ENCODE measurements around the gene ANKRD30A. TPM values are rescaled to one million over a fixed set of nuclear protein-coding genes. Genes with fewer than 3 reads are reported as not detected.

ANKRD30A gene
- polyA plus RNA-seq, 1 donor from 2014 or later = not detected

- Histone ChIP-seq H3K4me2 (ENCODE audit: low read length) (no peak overlapping the region), H3K9me3 (ENCODE audit: low read length) (peaks cover 7% of the 10 kb centered on the region), H3K9ac (ENCODE audit: low read length) (no peak overlapping the region), H3F3A (ENCODE audit: insufficient read depth, low read length, poor library complexity, severe bottlenecking) (no peaks in the 10 kb centered on the region), H3K27ac (ENCODE audit: low read length) (no peak overlapping the region), H3K27me3 (ENCODE audit: insufficient read depth, low read depth, low read length) (no peaks in the 10 kb centered on the region), H3K36me3 (ENCODE audit: insufficient read depth, low read length) (no peaks in the 10 kb centered on the region), H4K20me1 (ENCODE audit: insufficient read depth) (no peaks in the 10 kb centered on the region), H3K9me2 (ENCODE audit: insufficient read depth, low read length) (no peaks in the 10 kb centered on the region), H3K79me2 (replicated peaks; ENCODE audit: insufficient read depth, low read length) (no peaks in the 10 kb centered on the region), H3K4me3 (ENCODE audit: low read length) (no peak overlapping the region), H2AFZ (ENCODE audit: low read depth, low read length) (no peak overlapping the region)
- TF ChIP-seq EP300 (conservative IDR thresholded peaks at IDR 0.05; ENCODE audit: poor library complexity, severe bottlenecking) (no peak), TAF1 (IDR thresholded peaks at IDR 0.05; ENCODE audit: low read depth) (no peak), REST (IDR thresholded peaks at IDR 0.05; ENCODE audit: borderline replicate concordance) (no peak), SMC3 (conservative IDR thresholded peaks at IDR 0.05; ENCODE audit: poor library complexity) (no peak), EZH2 (IDR thresholded peaks at IDR 0.05; ENCODE audit: borderline replicate concordance, insufficient read depth, low read length, poor library complexity, severe bottlenecking) (no peak), MXI1 (conservative IDR thresholded peaks at IDR 0.05; ENCODE audit: poor library complexity, severe bottlenecking) (no peak), POLR2AphosphoS5 (IDR thresholded peaks at IDR 0.05) (no peak), RAD21 (conservative IDR thresholded peaks at IDR 0.05) (no peak)
- TF ChIP-seq, protein P1, sequence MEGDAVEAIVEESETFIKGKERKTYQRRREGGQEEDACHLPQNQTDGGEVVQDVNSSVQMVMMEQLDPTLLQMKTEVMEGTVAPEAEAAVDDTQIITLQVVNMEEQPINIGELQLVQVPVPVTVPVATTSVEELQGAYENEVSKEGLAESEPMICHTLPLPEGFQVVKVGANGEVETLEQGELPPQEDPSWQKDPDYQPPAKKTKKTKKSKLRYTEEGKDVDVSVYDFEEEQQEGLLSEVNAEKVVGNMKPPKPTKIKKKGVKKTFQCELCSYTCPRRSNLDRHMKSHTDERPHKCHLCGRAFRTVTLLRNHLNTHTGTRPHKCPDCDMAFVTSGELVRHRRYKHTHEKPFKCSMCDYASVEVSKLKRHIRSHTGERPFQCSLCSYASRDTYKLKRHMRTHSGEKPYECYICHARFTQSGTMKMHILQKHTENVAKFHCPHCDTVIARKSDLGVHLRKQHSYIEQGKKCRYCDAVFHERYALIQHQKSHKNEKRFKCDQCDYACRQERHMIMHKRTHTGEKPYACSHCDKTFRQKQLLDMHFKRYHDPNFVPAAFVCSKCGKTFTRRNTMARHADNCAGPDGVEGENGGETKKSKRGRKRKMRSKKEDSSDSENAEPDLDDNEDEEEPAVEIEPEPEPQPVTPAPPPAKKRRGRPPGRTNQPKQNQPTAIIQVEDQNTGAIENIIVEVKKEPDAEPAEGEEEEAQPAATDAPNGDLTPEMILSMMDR (IDR thresholded peaks at IDR 0.05; ENCODE audit: poor library complexity, severe bottlenecking) = no peak
Measured at GRCh38 chr10:37314350-37314749, 189.0 kb downstream of the ANKRD30A start.

DNA sequence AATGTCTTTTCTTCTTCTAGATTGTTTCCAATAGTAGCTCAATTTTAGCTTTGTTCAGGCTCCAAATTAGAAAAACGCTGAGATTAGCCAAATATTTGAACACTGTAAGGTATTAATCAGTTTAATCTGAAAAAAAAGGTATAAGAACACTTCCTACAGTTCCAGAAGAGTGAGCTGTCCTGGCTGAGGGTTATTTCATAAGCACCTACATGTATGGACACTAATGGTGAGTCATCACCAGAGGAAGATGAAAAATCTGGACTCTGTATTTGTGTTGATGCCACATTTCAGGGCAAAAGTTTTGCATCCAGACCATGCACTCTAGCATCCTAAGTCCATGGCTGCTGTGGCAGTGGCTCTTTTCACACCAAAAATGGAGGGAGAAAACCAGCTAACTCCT is 189.5 kb downstream of the ANKRD30A start:
- no peaks in the 10 kb centered on the region for H3F3A ChIP-seq (ENCODE audit: insufficient read depth, low read length, poor library complexity, severe bottlenecking)
- no peaks in the 10 kb centered on the region for H3K79me2 ChIP-seq (replicated peaks; ENCODE audit: insufficient read depth, low read length)
- H4K20me1 ChIP-seq (ENCODE audit: insufficient read depth) = no peaks in the 10 kb centered on the region
- H2AFZ ChIP-seq (ENCODE audit: low read depth, low read length) = no peak overlapping the region
- no peaks in the 10 kb centered on the region for H3K36me3 ChIP-seq (ENCODE audit: insufficient read depth, low read length)
- H3K9me3 ChIP-seq (ENCODE audit: low read length) = peaks cover 7% of the 10 kb centered on the region
- no peak overlapping the region for H3K27ac ChIP-seq (ENCODE audit: low read length)
- TF ChIP-seq RAD21 (conservative IDR thresholded peaks at IDR 0.05) (no peak), EZH2 (IDR thresholded peaks at IDR 0.05; ENCODE audit: borderline replicate concordance, insufficient read depth, low read length, poor library complexity, severe bottlenecking) (no peak), TAF1 (IDR thresholded peaks at IDR 0.05; ENCODE audit: low read depth) (no peak), REST (IDR thresholded peaks at IDR 0.05; ENCODE audit: borderline replicate concordance) (no peak), SMC3 (conservative IDR thresholded peaks at IDR 0.05; ENCODE audit: poor library complexity) (no peak), POLR2AphosphoS5 (IDR thresholded peaks at IDR 0.05) (no peak), MXI1 (conservative IDR thresholded peaks at IDR 0.05; ENCODE audit: poor library complexity, severe bottlenecking) (no peak), EP300 (conservative IDR thresholded peaks at IDR 0.05; ENCODE audit: poor library complexity, severe bottlenecking) (no peak)
- TF ChIP-seq, protein P1 (IDR thresholded peaks at IDR 0.05; ENCODE audit: poor library complexity, severe bottlenecking) = no peak
- no peaks in the 10 kb centered on the region for H3K27me3 ChIP-seq (ENCODE audit: insufficient read depth, low read depth, low read length)
- no peak overlapping the region for H3K9ac ChIP-seq (ENCODE audit: low read length)
- no peak overlapping the region for H3K4me2 ChIP-seq (ENCODE audit: low read length)
- H3K4me3 ChIP-seq (ENCODE audit: low read length) = no peak overlapping the region
- no peaks in the 10 kb centered on the region for H3K9me2 ChIP-seq (ENCODE audit: insufficient read depth, low read length)

Data from neural cell (in vitro differentiated cells).